Kidney capillary endothelial cell (primary cell): Measurements from ENCODE around the gene AGA.
A peak's percentile ranks its signal among the peaks of the same experiment; 100 is the strongest.

Source experiments
- DNase-seq: peaks from one replicate; pipeline ENCODE4 v3.0.0-alpha.2; 2018; ENCODE audit warnings: low spot score

AGA gene

GRCh38 chr4:177441803-177442622, at the start of gene AGA:
Gene AGA, minus strand, starts transcription at chr4:177442437. Its CDS starts 62 bp downstream, at chr4:177442375.
- DNase-seq: peak; percentile 90

- DNase-seq: no peak
Measured at GRCh38 chr4:177492022-177492421, 49.8 kb upstream of the AGA start.

- no peak for DNase-seq
Measured at GRCh38 chr4:177490769-177491168, 48.5 kb upstream of the AGA start.

- DNase-seq: no peak
Measured at GRCh38 chr4:177489471-177490246, 47.4 kb upstream of the AGA start.

GRCh38 chr4:177487977-177488376, 45.7 kb upstream of the AGA start:
- no peak for DNase-seq

- peak; percentile 10 for DNase-seq
Measured at GRCh38 chr4:177485528-177485927, 43.3 kb upstream of the AGA start.

GRCh38 chr4:177484613-177485021, 42.4 kb upstream of the AGA start:
- peak; percentile 91 for DNase-seq

GRCh38 chr4:177483760-177484159, 41.5 kb upstream of the AGA start:
- DNase-seq: peak; percentile 6

GRCh38 chr4:177483271-177483670, 41.0 kb upstream of the AGA start:
- DNase-seq: peak; percentile 36

- DNase-seq: no peak
Measured at GRCh38 chr4:177482367-177482766, 40.1 kb upstream of the AGA start.

- no peak for DNase-seq
Measured at GRCh38 chr4:177480795-177481194, 38.6 kb upstream of the AGA start.

- no peak for DNase-seq
Measured at GRCh38 chr4:177479063-177479462, 36.8 kb upstream of the AGA start.

GRCh38 chr4:177478496-177478895, 36.3 kb upstream of the AGA start:
- no peak for DNase-seq

GRCh38 chr4:177473991-177474390, 31.8 kb upstream of the AGA start:
- DNase-seq: no peak

GRCh38 chr4:177464026-177464425, 21.8 kb upstream of the AGA start:
- DNase-seq: no peak

GRCh38 chr4:177461606-177462005, 19.4 kb upstream of the AGA start:
- DNase-seq: no peak

GRCh38 chr4:177460460-177460859, 18.2 kb upstream of the AGA start:
- no peak for DNase-seq

- DNase-seq: no peak
Measured at GRCh38 chr4:177455561-177455970, 13.3 kb upstream of the AGA start.

GRCh38 chr4:177453116-177453515, 10.9 kb upstream of the AGA start:
- DNase-seq: no peak

GRCh38 chr4:177451108-177451500, 8.9 kb upstream of the AGA start:
- no peak for DNase-seq

- DNase-seq: no peak
Measured at GRCh38 chr4:177450426-177451107, 8.3 kb upstream of the AGA start.

- no peak for DNase-seq
Measured at GRCh38 chr4:177448850-177449249, 6.6 kb upstream of the AGA start.
